HCT116 (cell line): ENCODE measurements around the gene SLC6A18. TPM values are rescaled to one million over a fixed set of nuclear protein-coding genes. Genes with fewer than 3 reads are reported as not detected.

Experiments used
- ATAC-seq: fragments of 200-7000 bp; cut with Tn5 transposase; 2 replicates; pipeline ENCODE4 v1.9.1; 2020; ENCODE audit warnings: mild to moderate bottlenecking, moderate library complexity
- BruUV-seq: library from RNA; stranded (reverse); fragments of 400-500 nt; replicated peaks from 2 replicates; lab custom pipeline; 2021; lab: Mats Ljungman, UMichigan
- CTCF ChIA-PET: fragments of 300-600 bp; sonication (Branson Sonifier 250); formaldehyde crosslinking; loops from one replicate; lab custom pipeline; 2021; ENCODE audit warnings: antibody characterized with exemption; lab: Charles Lee
- POLR2A ChIA-PET: fragments of 300-600, 350-600 bp; sonication (Branson Sonifier 250); formaldehyde crosslinking; loops from one replicate; lab custom pipeline; 2021; ENCODE audit warnings: antibody characterized with exemption; lab: Charles Lee
- RAD21 ChIA-PET, 2 experiments: fragments of 300-600 bp; sonication (Branson Sonifier 250); formaldehyde crosslinking; loops; one replicate each; lab custom pipeline; 2023; ENCODE audit warnings: low total read pairs in 2 of 2; ENCODE audit not compliant: uncharacterized antibody in 2 of 2, unreplicated experiment in 2 of 2, low non-redundant PET in 1 of 2; lab: Charles Lee
- DNase-seq: peaks from one replicate; pipeline ENCODE4 v3.0.0-alpha.2; 2010; ENCODE audit warnings: low read depth, low spot score
- H2AFZ ChIP-seq: fragments of 200-600 bp; shearing (Covaris generic), sonication (generic); 2 replicates; pipeline ENCODE4 v1.6.1; 2017; ENCODE audit warnings: low read depth, mixed run types, mixed read lengths, antibody characterized with exemption, low read length; ENCODE audit not compliant: poor library complexity, severe bottlenecking
- H3K27ac ChIP-seq: 2 replicates; pipeline ENCODE4 v1.5.1; 2012; ENCODE audit warnings: low read depth, low read length
- H3K27me3 ChIP-seq: fragments of 200-600 bp; sonication (generic); 2 replicates; pipeline ENCODE4 v1.6.1; 2016; ENCODE audit warnings: mixed run types, low read length, mixed read lengths; ENCODE audit not compliant: insufficient read depth
- H3K36me3 ChIP-seq, 2 experiments: fragments of 200-500 bp in 1 of 2; fragments of 200-600 bp in 1 of 2; sonication (Bioruptor generic) in 1 of 2; sonication (generic) in 1 of 2; 2 replicates each; pipeline versions ENCODE4 v1.5.1 to v1.6.1; 2014 to 2016; ENCODE audit warnings: low read length in 2 of 2, inconsistent platforms in 1 of 2, mixed read lengths in 1 of 2, mixed run types in 1 of 2; ENCODE audit not compliant: insufficient read depth in 2 of 2, control insufficient read depth in 1 of 2
- H3K4me1 ChIP-seq, 2 experiments: fragments of 200-600 bp in 1 of 2; sonication (generic) in 1 of 2; 2 replicates each; pipeline versions ENCODE4 v1.5.1 to v1.6.1; 2012 to 2017; ENCODE audit warnings: low read length in 2 of 2, inconsistent platforms in 1 of 2, mild to moderate bottlenecking in 1 of 2, mixed read lengths in 1 of 2, mixed run types in 1 of 2, moderate library complexity in 1 of 2; ENCODE audit not compliant: insufficient read depth in 2 of 2, control insufficient read depth in 1 of 2
- H3K4me2 ChIP-seq: fragments of 200-600 bp; sonication (generic); 2 replicates; pipeline ENCODE4 v1.6.1; 2017; ENCODE audit warnings: mixed run types, low read length, mixed read lengths
- H3K4me3 ChIP-seq, 2 experiments: fragments of 200-600 bp in 1 of 2; sonication (generic) in 1 of 2; replicated peaks in 1 of 2; 2 replicates each; pipeline ENCODE4 v1.5.1; 2011 to 2016; ENCODE audit warnings: low read length in 2 of 2, control low read depth in 1 of 2, low read depth in 1 of 2, mild to moderate bottlenecking in 1 of 2, mixed read lengths in 1 of 2, mixed run types in 1 of 2
- H3K79me2 ChIP-seq: fragments of 200-600 bp; sonication (generic); 2 replicates; pipeline ENCODE4 v1.6.1; 2017; ENCODE audit warnings: mild to moderate bottlenecking, mixed run types, low read length, moderate library complexity, mixed read lengths; ENCODE audit not compliant: insufficient read depth
- H3K9ac ChIP-seq: fragments of 200-600 bp; sonication (generic); 2 replicates; pipeline ENCODE4 v1.6.1; 2016; ENCODE audit warnings: low read length, mixed read lengths
- H3K9me2 ChIP-seq: fragments of 200-600 bp; sonication (generic), shearing (Covaris generic); 2 replicates; pipeline ENCODE4 v1.6.1; 2017; ENCODE audit warnings: mixed run types, mild to moderate bottlenecking, moderate library complexity; ENCODE audit not compliant: insufficient read depth
- H3K9me3 ChIP-seq, 2 experiments: fragments of 200-500 bp in 1 of 2; fragments of 200-600 bp in 1 of 2; sonication (Bioruptor generic) in 1 of 2; sonication (generic) in 1 of 2; 2 replicates each; pipeline ENCODE4 v1.6.1; 2014 to 2017; ENCODE audit warnings: low read length in 2 of 2, mixed read lengths in 2 of 2, inconsistent platforms in 1 of 2, low read depth in 1 of 2, mild to moderate bottlenecking in 1 of 2, mixed run types in 1 of 2, moderate library complexity in 1 of 2; ENCODE audit not compliant: control insufficient read depth in 1 of 2, insufficient read depth in 1 of 2
- H4K20me1 ChIP-seq: fragments of 200-600 bp; sonication (generic), shearing (Covaris generic); 2 replicates; pipeline ENCODE4 v1.6.1; 2017; ENCODE audit warnings: mixed run types, mild to moderate bottlenecking, moderate library complexity; ENCODE audit not compliant: insufficient read depth
- CBX3 ChIP-seq: IDR thresholded peaks from 2 replicates; pipeline ENCODE4 v1.6.1; 2012; ENCODE audit warnings: low read depth
- CEBPB ChIP-seq: IDR thresholded peaks from 2 replicates; pipeline ENCODE4 v1.6.1; 2012; ENCODE audit warnings: low read depth
- EZH2 ChIP-seq: fragments of 200-600 bp; sonication (generic); IDR thresholded peaks from 2 replicates; pipeline ENCODE4 v1.6.1; 2017; ENCODE audit warnings: antibody characterized with exemption, mixed run types
- EZH2phosphoT487 ChIP-seq: fragments of 200-600 bp; IDR thresholded peaks from 2 replicates; pipeline ENCODE4 v1.6.1; 2018; ENCODE audit warnings: antibody characterized with exemption, borderline replicate concordance
- FOSL1 ChIP-seq: IDR thresholded peaks from 2 replicates; pipeline ENCODE4 v1.6.1; 2012; ENCODE audit warnings: low read depth
- JUND ChIP-seq: IDR thresholded peaks from 2 replicates; pipeline ENCODE4 v1.6.1; 2012
- POLR2A ChIP-seq: IDR thresholded peaks from 2 replicates; pipeline ENCODE4 v1.7.0; 2011; ENCODE audit warnings: borderline replicate concordance; ENCODE audit not compliant: insufficient read depth, insufficient read length; ENCODE audit errors: extremely low read depth
- POLR2AphosphoS5 ChIP-seq: IDR thresholded peaks from 2 replicates; pipeline ENCODE4 v1.6.1; 2011; ENCODE audit warnings: mild to moderate bottlenecking, low read depth, low read length, moderate library complexity
- REST ChIP-seq: IDR thresholded peaks from 2 replicates; pipeline ENCODE4 v1.6.1; 2012; ENCODE audit warnings: low read depth
- SIN3A ChIP-seq: IDR thresholded peaks from 2 replicates; pipeline ENCODE4 v1.6.1; 2012; ENCODE audit warnings: low read depth
- YY1 ChIP-seq: IDR thresholded peaks from 2 replicates; pipeline ENCODE4 v1.6.1; 2011; ENCODE audit warnings: low read length, low read depth, moderate library complexity, mild to moderate bottlenecking; ENCODE audit not compliant: insufficient replicate concordance; ENCODE audit errors: extremely low read depth
- intact Hi-C: fragments of 100-400 bp; cut with micrococcal nuclease; formaldehyde crosslinking; loops from 2 replicates; pipeline ENCODE4 v1.10.0; 2022
- total RNA-seq: library from RNA; stranded (reverse); gene quantifications from one replicate; pipeline ENCODE4 v1.2.1, GENCODE V29; 2021; ENCODE audit not compliant: unreplicated experiment
- TF ChIP-seq, protein P1 (sequence below): IDR thresholded peaks from 2 replicates; pipeline ENCODE4 v1.6.1; 2011; ENCODE audit warnings: mild to moderate bottlenecking, low read length, moderate library complexity; ENCODE audit not compliant: insufficient replicate concordance; ENCODE audit errors: extremely low read depth
- TF ChIP-seq, protein P2 (sequence below): IDR thresholded peaks from 2 replicates; pipeline ENCODE4 v1.6.1; 2012
- TF ChIP-seq, protein P3 (sequence below): IDR thresholded peaks from 2 replicates; pipeline ENCODE4 v1.6.1; 2012

Gene SLC6A18
- total RNA-seq, 1 experiment from 2014 or later, result not detected

DNA sequence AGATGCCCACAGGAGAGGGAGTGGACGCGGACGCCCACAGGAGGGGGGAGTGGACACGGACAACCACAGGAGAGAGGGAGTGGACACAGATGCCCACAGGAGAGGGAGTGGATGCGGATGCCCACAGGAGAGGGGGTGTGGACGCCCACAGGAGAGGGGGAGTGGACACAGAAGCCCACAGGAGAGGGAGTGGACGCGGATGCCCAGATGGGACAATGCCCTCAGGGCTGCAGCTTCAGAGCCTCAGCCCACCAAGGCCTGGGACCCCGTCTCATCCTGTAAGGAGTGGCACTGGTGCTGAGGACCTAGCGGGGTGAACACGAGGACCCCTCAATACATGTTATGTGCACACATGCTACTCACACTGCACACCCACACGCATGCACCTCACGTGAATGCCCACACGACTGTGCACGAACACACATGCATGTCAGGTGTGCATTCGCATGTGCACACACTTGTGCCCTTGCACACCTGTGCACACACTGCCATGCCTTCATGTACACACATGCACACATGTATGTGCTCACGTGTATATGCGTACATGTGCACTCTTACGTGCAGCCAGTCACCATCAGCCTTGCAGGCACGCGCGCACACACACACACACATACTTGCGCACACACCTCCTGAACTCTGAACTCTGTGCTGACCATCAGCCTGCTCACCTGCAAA is 34.8 kb downstream of the SLC6A18 start:
- Histone ChIP-seq H3K36me3 (no peaks in the 10 kb centered on the region), H4K20me1 (no peaks in the 10 kb centered on the region), H3K9ac (no peak overlapping the region), H2AFZ (no peak overlapping the region), H3K4me1 (no peaks in the 10 kb centered on the region), H3K79me2 (no peaks in the 10 kb centered on the region), H3K9me2 (no peaks in the 10 kb centered on the region), H3K27ac (no peak overlapping the region), H3K9me3 (no peaks in the 10 kb centered on the region), H3K4me3 (no peak overlapping the region), H3K4me2 (no peak overlapping the region), H3K27me3 (no peaks in the 10 kb centered on the region)
- DNase-seq, result no peak
- intact Hi-C loops, result no loop called here
- BruUV-seq, result no TSS peak
- POLR2A ChIA-PET, result no interaction called here
- CTCF ChIA-PET, result no interaction called here
- RAD21 ChIA-PET, result no interaction called here
- TF ChIP-seq, protein P1, sequence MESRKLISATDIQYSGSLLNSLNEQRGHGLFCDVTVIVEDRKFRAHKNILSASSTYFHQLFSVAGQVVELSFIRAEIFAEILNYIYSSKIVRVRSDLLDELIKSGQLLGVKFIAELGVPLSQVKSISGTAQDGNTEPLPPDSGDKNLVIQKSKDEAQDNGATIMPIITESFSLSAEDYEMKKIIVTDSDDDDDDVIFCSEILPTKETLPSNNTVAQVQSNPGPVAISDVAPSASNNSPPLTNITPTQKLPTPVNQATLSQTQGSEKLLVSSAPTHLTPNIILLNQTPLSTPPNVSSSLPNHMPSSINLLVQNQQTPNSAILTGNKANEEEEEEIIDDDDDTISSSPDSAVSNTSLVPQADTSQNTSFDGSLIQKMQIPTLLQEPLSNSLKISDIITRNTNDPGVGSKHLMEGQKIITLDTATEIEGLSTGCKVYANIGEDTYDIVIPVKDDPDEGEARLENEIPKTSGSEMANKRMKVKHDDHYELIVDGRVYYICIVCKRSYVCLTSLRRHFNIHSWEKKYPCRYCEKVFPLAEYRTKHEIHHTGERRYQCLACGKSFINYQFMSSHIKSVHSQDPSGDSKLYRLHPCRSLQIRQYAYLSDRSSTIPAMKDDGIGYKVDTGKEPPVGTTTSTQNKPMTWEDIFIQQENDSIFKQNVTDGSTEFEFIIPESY, result no peak
- TF ChIP-seq EZH2phosphoT487 (no peak), SIN3A (no peak), FOSL1 (no peak), EZH2 (no peak), YY1 (no peak), POLR2AphosphoS5 (no peak), REST (no peak), POLR2A (no peak), JUND (no peak), CEBPB (no peak), CBX3 (no peak)
- TF ChIP-seq, protein P2, sequence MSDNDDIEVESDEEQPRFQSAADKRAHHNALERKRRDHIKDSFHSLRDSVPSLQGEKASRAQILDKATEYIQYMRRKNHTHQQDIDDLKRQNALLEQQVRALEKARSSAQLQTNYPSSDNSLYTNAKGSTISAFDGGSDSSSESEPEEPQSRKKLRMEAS, result no peak
- TF ChIP-seq, protein P3, sequence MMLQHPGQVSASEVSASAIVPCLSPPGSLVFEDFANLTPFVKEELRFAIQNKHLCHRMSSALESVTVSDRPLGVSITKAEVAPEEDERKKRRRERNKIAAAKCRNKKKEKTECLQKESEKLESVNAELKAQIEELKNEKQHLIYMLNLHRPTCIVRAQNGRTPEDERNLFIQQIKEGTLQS, result no peak
- ATAC-seq, result no peak
